Tibial nerve (tissue), 3 donors: ENCODE measurements around the gene FOLR3.
"Not testable (repeated sequence)": the region's sequence is repeated elsewhere in the genome, so short reads cannot be mapped to it uniquely, and the experiment has no call there.

Source experiments
- POLR2A ChIP-seq, 2 donors: fragments of 450-650 bp; IDR thresholded peaks; one replicate each; pipeline ENCODE4 v1.6.1; 2017; ENCODE audit warnings: antibody characterized with exemption in 2 of 2, mild to moderate bottlenecking in 2 of 2, moderate library complexity in 2 of 2
- TF ChIP-seq, protein P1 (sequence below), 5 experiments: fragments of 200-600 bp in 3 of 5; fragments of 450-650 bp in 2 of 5; sonication (generic) in 3 of 5; IDR thresholded peaks; one replicate each; pipeline ENCODE4 v1.5.1; 2016 to 2019; ENCODE audit warnings: antibody characterized with exemption in 5 of 5, mild to moderate bottlenecking in 3 of 5, moderate library complexity in 2 of 5

DNA sequence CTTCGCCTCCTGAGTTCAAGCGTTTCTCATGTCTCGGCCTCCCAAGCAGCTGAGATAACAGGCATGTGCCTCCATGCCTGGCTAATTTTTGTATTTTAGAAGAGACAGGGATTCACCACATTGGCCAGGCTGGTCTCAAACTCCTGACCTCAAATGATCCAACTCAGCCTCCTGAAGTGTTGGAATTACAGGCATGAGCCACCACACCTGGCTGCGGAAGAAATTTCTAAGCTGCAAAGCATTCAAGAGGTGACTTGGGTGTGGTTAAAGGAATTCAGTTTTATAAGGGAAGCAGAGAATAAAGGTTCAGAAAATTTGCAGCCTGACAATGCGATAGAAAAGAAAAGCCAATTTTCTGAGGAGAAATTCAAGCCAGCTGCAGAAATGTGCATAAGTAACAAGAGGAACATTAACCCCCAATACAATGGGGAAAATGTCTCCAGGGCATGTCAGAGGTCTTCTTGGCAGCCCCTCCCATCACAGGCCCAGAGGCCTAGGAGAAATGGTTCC lies 33.6 kb downstream of the FOLR3 start:
- TF ChIP-seq, protein P1, sequence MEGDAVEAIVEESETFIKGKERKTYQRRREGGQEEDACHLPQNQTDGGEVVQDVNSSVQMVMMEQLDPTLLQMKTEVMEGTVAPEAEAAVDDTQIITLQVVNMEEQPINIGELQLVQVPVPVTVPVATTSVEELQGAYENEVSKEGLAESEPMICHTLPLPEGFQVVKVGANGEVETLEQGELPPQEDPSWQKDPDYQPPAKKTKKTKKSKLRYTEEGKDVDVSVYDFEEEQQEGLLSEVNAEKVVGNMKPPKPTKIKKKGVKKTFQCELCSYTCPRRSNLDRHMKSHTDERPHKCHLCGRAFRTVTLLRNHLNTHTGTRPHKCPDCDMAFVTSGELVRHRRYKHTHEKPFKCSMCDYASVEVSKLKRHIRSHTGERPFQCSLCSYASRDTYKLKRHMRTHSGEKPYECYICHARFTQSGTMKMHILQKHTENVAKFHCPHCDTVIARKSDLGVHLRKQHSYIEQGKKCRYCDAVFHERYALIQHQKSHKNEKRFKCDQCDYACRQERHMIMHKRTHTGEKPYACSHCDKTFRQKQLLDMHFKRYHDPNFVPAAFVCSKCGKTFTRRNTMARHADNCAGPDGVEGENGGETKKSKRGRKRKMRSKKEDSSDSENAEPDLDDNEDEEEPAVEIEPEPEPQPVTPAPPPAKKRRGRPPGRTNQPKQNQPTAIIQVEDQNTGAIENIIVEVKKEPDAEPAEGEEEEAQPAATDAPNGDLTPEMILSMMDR (IDR thresholded peaks at IDR 0.05) = not testable (repeated sequence)
- TF ChIP-seq POLR2A (IDR thresholded peaks at IDR 0.05) = not testable (repeated sequence)
